NCI-H2196 (cell line): ENCODE measurements around the gene TMEM62.

Experiments used
- DNase-seq: peaks from one replicate; lab custom pipeline; 2025; ENCODE audit not compliant: unreplicated experiment; lab: John Stamatoyannopoulos, UW

Gene TMEM62

GRCh38 chr15:43226436-43227305 is 93.3 kb downstream of the TMEM62 start:
- DNase-seq, result no peak

DNA sequence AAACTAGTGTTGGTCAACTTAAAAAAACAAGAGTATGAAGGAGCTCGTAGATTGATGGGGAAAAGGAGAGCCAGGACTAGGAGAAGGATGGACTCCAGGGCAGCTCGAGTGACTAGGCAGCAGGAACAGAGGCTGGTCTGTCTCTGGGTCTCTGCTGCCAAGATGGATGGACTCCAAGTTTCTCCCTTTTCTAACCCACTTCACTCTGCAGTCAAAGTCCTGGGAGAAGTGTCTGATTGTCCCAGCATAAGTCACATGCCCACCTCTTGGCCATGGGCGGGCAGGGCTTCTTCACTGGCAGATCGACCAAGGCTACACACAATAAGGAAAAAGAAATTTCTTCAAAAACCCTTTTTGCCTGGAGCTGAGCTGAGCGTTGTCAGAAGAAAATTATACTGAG is 96.6 kb downstream of the TMEM62 start:
- no peak for DNase-seq

DNA sequence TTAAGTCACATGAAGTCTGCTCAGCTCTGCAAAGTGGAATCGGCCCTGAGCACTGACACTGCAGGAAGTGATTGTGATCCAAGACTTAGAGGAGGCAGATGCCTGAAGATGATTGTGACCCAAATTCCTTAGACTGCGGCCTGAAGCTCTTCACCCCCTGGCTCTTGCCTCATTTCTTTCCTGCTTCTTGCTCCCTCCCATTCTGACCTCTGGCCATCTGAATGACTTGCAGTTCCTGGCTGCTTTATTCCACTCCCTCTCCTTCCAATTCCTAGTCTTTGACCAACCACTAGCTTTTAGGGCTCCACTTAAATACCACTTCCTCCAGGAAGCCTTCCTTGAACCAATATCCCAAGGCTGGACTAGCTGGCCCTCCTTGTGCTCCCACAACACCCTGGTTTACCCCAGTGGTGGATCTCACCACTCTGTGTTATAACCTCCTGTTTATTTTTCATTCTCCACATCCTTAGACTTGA is 97.3 kb downstream of the TMEM62 start:
- no peak for DNase-seq

- no peak for DNase-seq
Measured at GRCh38 chr15:43232289-43232874, 99.0 kb downstream of the TMEM62 start.
